ENCODE data around the gene KCNT2. TPM values are rescaled to one million over a fixed set of nuclear protein-coding genes. Genes with fewer than 3 reads are reported as not detected.

The KCNT2 gene
- total RNA-seq, 1 donor from 2014 or later: 29.8 TPM

DNA sequence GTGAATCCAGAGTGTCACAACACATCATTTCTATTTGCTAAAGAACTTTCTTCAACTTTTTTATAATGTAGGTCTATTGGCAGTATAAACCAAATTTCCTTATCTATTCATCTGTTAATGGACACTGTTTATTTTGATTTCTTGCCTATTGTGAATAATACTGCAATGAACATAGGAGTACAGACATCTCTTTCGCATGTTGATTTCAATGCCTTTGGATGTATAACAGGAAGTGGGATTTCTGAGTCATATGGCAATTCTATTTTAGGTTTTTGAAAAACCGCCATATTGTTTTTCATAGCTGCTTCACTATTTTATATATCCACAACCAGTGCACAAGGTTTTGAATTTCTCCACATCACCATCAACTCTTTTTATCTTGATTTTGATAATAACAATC, 198.7 kb downstream of the KCNT2 start:
- H3K9me3 Mint-ChIP-seq: no peaks in the 10 kb centered on the region
- no peaks in the 10 kb centered on the region for H3F3A ChIP-seq (ENCODE audit: low read depth)
- TF ChIP-seq EZH2phosphoT487 (IDR thresholded peaks at IDR 0.05): no peak
- no peak for TF ChIP-seq EZH2 (IDR thresholded peaks at IDR 0.05)
- TF ChIP-seq, protein P1, sequence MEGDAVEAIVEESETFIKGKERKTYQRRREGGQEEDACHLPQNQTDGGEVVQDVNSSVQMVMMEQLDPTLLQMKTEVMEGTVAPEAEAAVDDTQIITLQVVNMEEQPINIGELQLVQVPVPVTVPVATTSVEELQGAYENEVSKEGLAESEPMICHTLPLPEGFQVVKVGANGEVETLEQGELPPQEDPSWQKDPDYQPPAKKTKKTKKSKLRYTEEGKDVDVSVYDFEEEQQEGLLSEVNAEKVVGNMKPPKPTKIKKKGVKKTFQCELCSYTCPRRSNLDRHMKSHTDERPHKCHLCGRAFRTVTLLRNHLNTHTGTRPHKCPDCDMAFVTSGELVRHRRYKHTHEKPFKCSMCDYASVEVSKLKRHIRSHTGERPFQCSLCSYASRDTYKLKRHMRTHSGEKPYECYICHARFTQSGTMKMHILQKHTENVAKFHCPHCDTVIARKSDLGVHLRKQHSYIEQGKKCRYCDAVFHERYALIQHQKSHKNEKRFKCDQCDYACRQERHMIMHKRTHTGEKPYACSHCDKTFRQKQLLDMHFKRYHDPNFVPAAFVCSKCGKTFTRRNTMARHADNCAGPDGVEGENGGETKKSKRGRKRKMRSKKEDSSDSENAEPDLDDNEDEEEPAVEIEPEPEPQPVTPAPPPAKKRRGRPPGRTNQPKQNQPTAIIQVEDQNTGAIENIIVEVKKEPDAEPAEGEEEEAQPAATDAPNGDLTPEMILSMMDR (IDR thresholded peaks at IDR 0.05): no peak
- H3K9me3 ChIP-seq (ENCODE audit: low read depth): no peaks in the 10 kb centered on the region
- H3K4me3 Mint-ChIP-seq: no peak overlapping the region
- H3K9ac ChIP-seq: no peak overlapping the region
- H3K79me2 ChIP-seq (ENCODE audit: low read depth): no peaks in the 10 kb centered on the region
- H3K4me2 ChIP-seq: no peak overlapping the region
- DNase-seq (ENCODE audit: low spot score): no peak
- no peaks in the 10 kb centered on the region for H3K36me3 ChIP-seq
- no peak overlapping the region for H2AFZ ChIP-seq (replicated peaks)
- H3K4me3 ChIP-seq: no peak overlapping the region
- no peak overlapping the region for H3K27ac ChIP-seq
- H3K27ac Mint-ChIP-seq: no peak overlapping the region
- no peaks in the 10 kb centered on the region for H3K4me1 ChIP-seq
- no peaks in the 10 kb centered on the region for H3K27me3 Mint-ChIP-seq (ENCODE audit: insufficient read depth, low read depth)
- peaks cover 4% of the 10 kb centered on the region for H3K4me1 Mint-ChIP-seq
- peaks cover 2% of the 10 kb centered on the region for H3K36me3 Mint-ChIP-seq
- no peaks in the 10 kb centered on the region for H3K27me3 ChIP-seq
- H4K20me1 ChIP-seq (ENCODE audit: low read depth): no peaks in the 10 kb centered on the region

DNA sequence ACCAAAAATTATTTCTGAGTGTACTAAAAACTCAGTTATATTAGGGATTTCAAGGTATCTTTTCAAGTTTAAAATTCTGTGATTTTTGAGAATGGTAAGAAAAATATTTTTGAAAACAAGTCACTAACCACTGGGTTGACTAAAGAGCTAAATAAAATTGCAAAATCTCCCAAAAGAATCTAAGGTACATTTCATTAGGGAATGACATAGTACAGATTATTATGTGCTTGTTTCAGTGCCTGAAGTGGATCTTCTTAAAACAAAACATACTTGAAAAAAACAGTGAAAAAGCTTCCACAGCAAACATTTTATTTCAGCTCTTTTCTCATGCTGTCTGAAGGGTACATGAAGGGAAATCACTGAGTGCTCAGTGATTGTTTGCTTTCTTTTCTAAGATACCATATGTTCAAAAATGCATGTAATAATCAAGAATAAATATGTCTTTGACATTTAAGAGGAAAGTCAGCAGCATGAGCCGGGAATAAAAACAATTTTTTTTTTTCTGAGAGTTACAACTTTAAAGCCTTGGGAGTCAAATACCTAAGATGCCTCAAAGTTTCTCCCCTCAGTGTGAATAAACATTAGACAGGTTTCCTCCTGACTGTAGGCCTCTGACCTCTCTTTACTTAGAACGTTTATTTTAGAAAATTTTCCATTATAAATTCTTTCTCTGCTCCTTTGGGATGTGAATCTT, 200.7 kb downstream of the KCNT2 start:
- H3K4me1 ChIP-seq: no peaks in the 10 kb centered on the region
- no peak overlapping the region for H3K4me2 ChIP-seq
- H3K4me3 ChIP-seq: no peak overlapping the region
- no peaks in the 10 kb centered on the region for H3F3A ChIP-seq (ENCODE audit: low read depth)
- no peaks in the 10 kb centered on the region for H3K79me2 ChIP-seq (ENCODE audit: low read depth)
- H2AFZ ChIP-seq (replicated peaks): no peak overlapping the region
- Mint-ChIP-seq H3K27ac (peak overlapping the region; percentile 78), H3K4me1 (peaks cover 4% of the 10 kb centered on the region), H3K36me3 (peaks cover 2% of the 10 kb centered on the region), H3K4me3 (no peak overlapping the region), H3K27me3 (ENCODE audit: insufficient read depth, low read depth) (no peaks in the 10 kb centered on the region), H3K9me3 (no peaks in the 10 kb centered on the region)
- DNase-seq (ENCODE audit: low spot score): peak; percentile 2
- H3K9me3 ChIP-seq (ENCODE audit: low read depth): no peaks in the 10 kb centered on the region
- H3K36me3 ChIP-seq: no peaks in the 10 kb centered on the region
- peak overlapping the region; percentile 3 for H3K9ac ChIP-seq
- peak overlapping the region; percentile 69 for H3K27ac ChIP-seq
- TF ChIP-seq EZH2phosphoT487 (IDR thresholded peaks at IDR 0.05) (no peak), EZH2 (IDR thresholded peaks at IDR 0.05) (no peak)
- TF ChIP-seq, protein P1 (IDR thresholded peaks at IDR 0.05): no peak
- no peaks in the 10 kb centered on the region for H4K20me1 ChIP-seq (ENCODE audit: low read depth)
- H3K27me3 ChIP-seq: no peaks in the 10 kb centered on the region

DNA sequence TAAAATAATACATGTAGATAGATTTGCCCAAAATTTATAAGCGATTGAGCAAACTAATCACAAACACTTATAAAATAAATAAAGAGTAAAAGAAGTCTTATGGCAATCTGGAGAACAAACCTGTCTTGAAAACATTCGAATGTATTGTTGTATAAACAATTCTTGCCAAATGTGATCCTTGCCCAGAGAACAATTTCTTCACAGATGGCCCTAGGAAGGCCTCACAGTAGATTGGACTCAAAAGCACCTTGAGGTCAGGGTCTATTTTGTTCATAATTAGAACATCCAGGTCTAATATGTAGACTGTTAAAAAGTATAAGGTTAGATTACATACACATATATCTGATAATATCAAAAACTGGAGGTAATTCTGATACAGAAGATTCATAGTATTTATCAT, 202.4 kb downstream of the KCNT2 start:
- Histone ChIP-seq H3K27ac (no peak overlapping the region), H3K4me1 (no peaks in the 10 kb centered on the region), H3K4me2 (no peak overlapping the region), H3K27me3 (no peaks in the 10 kb centered on the region), H3K79me2 (ENCODE audit: low read depth) (no peaks in the 10 kb centered on the region), H4K20me1 (ENCODE audit: low read depth) (no peaks in the 10 kb centered on the region), H3F3A (ENCODE audit: low read depth) (no peaks in the 10 kb centered on the region), H2AFZ (replicated peaks) (no peak overlapping the region), H3K4me3 (no peak overlapping the region), H3K9ac (no peak overlapping the region), H3K9me3 (ENCODE audit: low read depth) (no peaks in the 10 kb centered on the region), H3K36me3 (no peaks in the 10 kb centered on the region)
- Mint-ChIP-seq H3K36me3 (no peaks in the 10 kb centered on the region), H3K27me3 (ENCODE audit: insufficient read depth, low read depth) (no peaks in the 10 kb centered on the region), H3K4me3 (no peak overlapping the region), H3K4me1 (peaks cover 13% of the 10 kb centered on the region), H3K9me3 (no peaks in the 10 kb centered on the region), H3K27ac (no peak overlapping the region)
- no peak for TF ChIP-seq EZH2 (IDR thresholded peaks at IDR 0.05)
- TF ChIP-seq, protein P1 (IDR thresholded peaks at IDR 0.05): no peak
- DNase-seq (ENCODE audit: low spot score): no peak

Data from neural progenitor cell (in vitro differentiated cells).